NCI-H82 (cell line): ENCODE measurements around the gene PIP.
"Not testable (repeated sequence)": the region's sequence is repeated elsewhere in the genome, so short reads cannot be mapped to it uniquely, and the experiment has no call there.

ENCODE experiments used
- DNase-seq: peaks from one replicate; lab custom pipeline; 2025; lab: John Stamatoyannopoulos, UW

Gene PIP

GRCh38 chr7:143177374-143178119 lies 45.7 kb downstream of the PIP start:
- DNase-seq: no peak

- not testable (repeated sequence) for DNase-seq
Measured at GRCh38 chr7:143180771-143181170, 48.9 kb downstream of the PIP start.

DNA sequence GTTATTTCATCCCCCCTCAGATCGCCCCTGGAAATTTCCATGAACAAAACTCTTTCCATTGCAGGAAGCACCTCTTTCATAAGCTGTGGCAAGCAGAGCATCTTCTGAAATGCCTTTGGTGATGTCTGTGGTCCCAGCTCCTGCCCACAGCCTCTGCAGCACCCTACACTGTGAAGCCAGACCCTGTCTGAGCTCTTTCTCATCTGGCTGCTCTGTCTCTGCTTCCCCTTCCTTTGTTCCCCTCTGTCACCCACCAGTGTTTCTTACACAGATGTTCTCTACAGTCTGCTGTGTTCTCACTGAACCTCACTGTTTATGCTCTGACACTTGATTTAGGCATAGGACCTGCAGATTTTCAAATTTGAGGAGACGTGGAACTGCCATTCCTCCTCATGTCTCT lies 49.5 kb downstream of the PIP start:
- DNase-seq: no peak

GRCh38 chr7:143183024-143183423 lies 51.1 kb downstream of the PIP start, which contains the start of gene TAS2R39:
TAS2R39 (plus strand) TSS chr7:143183419; CDS start chr7:143183419, 0 bp downstream.
- no peak for DNase-seq

GRCh38 chr7:143185551-143185950 lies 53.7 kb downstream of the PIP start:
- DNase-seq: no peak

GRCh38 chr7:143188994-143189393 lies 57.1 kb downstream of the PIP start:
- DNase-seq: no peak
